Type B pancreatic cell (in vitro differentiated cells): ENCODE results near the gene MIDN. TPM values are rescaled to one million over a fixed set of nuclear protein-coding genes. Genes with fewer than 3 reads are reported as not detected.

Experiments used
- DNase-seq: peaks from one replicate; pipeline ENCODE4 v3.0.0; 2021; ENCODE audit warnings: mixed read lengths; ENCODE audit not compliant: unreplicated experiment; ENCODE audit errors: extremely low spot score
- H3K27ac Mint-ChIP-seq: 2 replicates; pipeline ENCODE4 v1.8.0; 2021; ENCODE audit warnings: mild to moderate bottlenecking, mixed read lengths
- H3K27me3 Mint-ChIP-seq: 2 replicates; pipeline ENCODE4 v1.8.0; 2021; ENCODE audit warnings: mixed read lengths
- H3K36me3 Mint-ChIP-seq: 2 replicates; pipeline ENCODE4 v1.8.0; 2021; ENCODE audit warnings: mixed read lengths
- H3K4me1 Mint-ChIP-seq: one replicate; pipeline ENCODE4 v1.8.0; 2021; ENCODE audit warnings: mixed read lengths; ENCODE audit not compliant: unreplicated experiment
- H3K4me3 Mint-ChIP-seq: 2 replicates; pipeline ENCODE4 v1.8.0; 2021; ENCODE audit warnings: mild to moderate bottlenecking, mixed read lengths
- H3K9me3 Mint-ChIP-seq: 2 replicates; pipeline ENCODE4 v1.8.0; 2021; ENCODE audit warnings: mixed read lengths
- total RNA-seq: library from RNA; stranded (reverse); gene quantifications from 2 replicates; pipeline ENCODE4 v1.2.1, GENCODE V29; 2021; ENCODE audit warnings: low replicate concordance
- TF ChIP-seq, protein P1 (sequence below): fragments of 200-600 bp; sonication (generic); conservative IDR thresholded peaks from 2 replicates; pipeline ENCODE4 v1.5.0; 2021; ENCODE audit warnings: antibody characterized with exemption, mild to moderate bottlenecking

The MIDN gene
- total RNA-seq, 1 donor from 2014 or later = 122 TPM

DNA sequence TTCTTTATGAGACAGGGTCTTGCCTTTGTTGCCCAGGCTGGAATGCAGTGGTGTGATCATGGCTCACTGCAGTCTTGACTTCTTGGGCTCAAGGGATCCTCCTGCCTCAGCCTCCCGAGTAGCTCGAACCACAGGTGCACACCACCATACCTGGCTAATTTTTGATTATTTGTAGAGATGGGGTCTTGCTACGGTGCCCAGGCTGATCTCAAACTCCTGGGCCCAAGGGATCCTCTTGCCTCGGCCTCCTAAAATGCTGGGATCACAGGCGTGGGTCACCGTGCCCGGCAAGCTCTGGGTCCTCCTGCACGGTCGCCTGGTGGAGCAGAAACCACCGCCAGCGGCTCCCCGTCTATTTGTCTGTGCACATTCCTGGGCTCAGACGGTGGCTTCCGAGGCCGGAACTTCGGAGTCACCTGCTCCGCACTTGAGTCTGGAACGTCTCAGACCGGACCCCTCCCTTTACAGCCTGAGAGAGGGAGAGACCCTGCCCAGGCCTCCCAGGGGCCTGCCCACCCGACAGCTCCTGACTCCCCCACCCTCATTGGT is 59.4 kb downstream of the MIDN start:
- Mint-ChIP-seq H3K27me3 (no peaks in the 10 kb centered on the region), H3K9me3 (no peaks in the 10 kb centered on the region), H3K27ac (no peak overlapping the region), H3K4me3 (no peak overlapping the region), H3K36me3 (no peaks in the 10 kb centered on the region), H3K4me1 (no peaks in the 10 kb centered on the region)
- TF ChIP-seq, protein P1, sequence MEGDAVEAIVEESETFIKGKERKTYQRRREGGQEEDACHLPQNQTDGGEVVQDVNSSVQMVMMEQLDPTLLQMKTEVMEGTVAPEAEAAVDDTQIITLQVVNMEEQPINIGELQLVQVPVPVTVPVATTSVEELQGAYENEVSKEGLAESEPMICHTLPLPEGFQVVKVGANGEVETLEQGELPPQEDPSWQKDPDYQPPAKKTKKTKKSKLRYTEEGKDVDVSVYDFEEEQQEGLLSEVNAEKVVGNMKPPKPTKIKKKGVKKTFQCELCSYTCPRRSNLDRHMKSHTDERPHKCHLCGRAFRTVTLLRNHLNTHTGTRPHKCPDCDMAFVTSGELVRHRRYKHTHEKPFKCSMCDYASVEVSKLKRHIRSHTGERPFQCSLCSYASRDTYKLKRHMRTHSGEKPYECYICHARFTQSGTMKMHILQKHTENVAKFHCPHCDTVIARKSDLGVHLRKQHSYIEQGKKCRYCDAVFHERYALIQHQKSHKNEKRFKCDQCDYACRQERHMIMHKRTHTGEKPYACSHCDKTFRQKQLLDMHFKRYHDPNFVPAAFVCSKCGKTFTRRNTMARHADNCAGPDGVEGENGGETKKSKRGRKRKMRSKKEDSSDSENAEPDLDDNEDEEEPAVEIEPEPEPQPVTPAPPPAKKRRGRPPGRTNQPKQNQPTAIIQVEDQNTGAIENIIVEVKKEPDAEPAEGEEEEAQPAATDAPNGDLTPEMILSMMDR = no peak
- DNase-seq = no peak

DNA sequence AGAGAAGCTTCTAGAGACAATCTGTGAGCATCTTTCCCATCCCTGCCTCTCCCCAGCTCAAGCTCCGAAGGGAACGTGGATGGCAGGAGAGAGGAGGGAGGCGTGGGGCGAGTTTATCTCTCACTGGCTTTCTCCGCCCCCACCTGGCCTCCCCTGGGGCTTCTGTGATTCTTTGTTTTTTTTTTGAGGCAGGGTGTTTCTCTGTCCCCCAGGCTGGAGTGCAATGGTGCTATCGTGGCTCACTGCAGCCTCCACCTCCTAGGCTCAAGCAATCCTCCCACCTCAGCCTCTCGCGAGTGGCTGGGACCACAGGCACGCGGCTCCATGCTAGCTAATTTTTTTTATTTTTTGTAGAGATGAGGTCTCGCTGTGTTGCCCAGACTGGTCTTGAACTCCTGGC is 60.3 kb downstream of the MIDN start:
- no peaks in the 10 kb centered on the region for H3K4me1 Mint-ChIP-seq
- no peaks in the 10 kb centered on the region for H3K27me3 Mint-ChIP-seq
- H3K4me3 Mint-ChIP-seq = no peak overlapping the region
- H3K9me3 Mint-ChIP-seq = no peaks in the 10 kb centered on the region
- TF ChIP-seq, protein P1 = no peak
- no peak overlapping the region for H3K27ac Mint-ChIP-seq
- no peaks in the 10 kb centered on the region for H3K36me3 Mint-ChIP-seq
- DNase-seq = no peak

Other genes with a start within 250 kb of the MIDN start
- 0.65 and 1.00 TPM in 2 replicates for gene GRIN3B, start 248.2 kb upstream of the MIDN start, total RNA-seq
- gene TMEM259, start 227.5 kb upstream of the MIDN start, total RNA-seq = 157 and 173 TPM in 2 replicates
- gene RNU6-2, start 227.1 kb upstream of the MIDN start, total RNA-seq = not detected in 2 replicates
- gene CNN2, start 222.0 kb upstream of the MIDN start, total RNA-seq = 276 and 279 TPM in 2 replicates
- 23.9 and 26.1 TPM in 2 replicates for gene ABCA7, start 208.5 kb upstream of the MIDN start, total RNA-seq
- 2.6 and 4.5 TPM in 2 replicates for gene ARHGAP45, start 181.4 kb upstream of the MIDN start, total RNA-seq
- 171 and 181 TPM in 2 replicates for gene POLR2E, start 153.2 kb upstream of the MIDN start, total RNA-seq
- gene GPX4, start 144.6 kb upstream of the MIDN start, total RNA-seq = 174 and 204 TPM in 2 replicates
- gene SBNO2, start 74.3 kb upstream of the MIDN start, total RNA-seq = 45.5 and 60.7 TPM in 2 replicates
- gene STK11, start 42.8 kb upstream of the MIDN start, total RNA-seq = 59.9 and 64.8 TPM in 2 replicates
- 8.9 and 10.8 TPM in 2 replicates for gene CBARP, start 10.6 kb upstream of the MIDN start, total RNA-seq
- gene ATP5F1D, start 6.8 kb upstream of the MIDN start, total RNA-seq = 165 and 197 TPM in 2 replicates
- gene CIRBP, start 20.7 kb downstream of the MIDN start, total RNA-seq = 316 and 421 TPM in 2 replicates
- 30.6 and 36.4 TPM in 2 replicates for gene FAM174C, start 26.9 kb downstream of the MIDN start, total RNA-seq
- 5.1 and 17.6 TPM in 2 replicates for gene EFNA2, start 37.3 kb downstream of the MIDN start, total RNA-seq
- 83.3 and 98.3 TPM in 2 replicates for gene NDUFS7, start 135.3 kb downstream of the MIDN start, total RNA-seq
- gene GAMT, start 153.0 kb downstream of the MIDN start, total RNA-seq = 33.7 and 37.9 TPM in 2 replicates
- 124 and 141 TPM in 2 replicates for gene DAZAP1, start 159.0 kb downstream of the MIDN start, total RNA-seq
- gene RPS15, start 189.8 kb downstream of the MIDN start, total RNA-seq = 1,251 and 1,344 TPM in 2 replicates
- gene APC2, start 201.5 kb downstream of the MIDN start, total RNA-seq = 1.2 and 9.2 TPM in 2 replicates
- gene C19orf25, start 230.6 kb downstream of the MIDN start, total RNA-seq = 36.6 and 37.5 TPM in 2 replicates
- gene PCSK4, start 241.8 kb downstream of the MIDN start, total RNA-seq = 9.6 and 12.4 TPM in 2 replicates
- gene REEP6, start 242.6 kb downstream of the MIDN start, total RNA-seq = 17.3 and 34.5 TPM in 2 replicates